Muscle of back (tissue), 13 donors: ENCODE results near the gene POLR2J2. TPM values are rescaled to one million over a fixed set of nuclear protein-coding genes. Genes with fewer than 3 reads are reported as not detected.
"Not testable (repeated sequence)": the region's sequence is repeated elsewhere in the genome, so short reads cannot be mapped to it uniquely, and the experiment has no call there.

Experiments used
- DNase-seq, 3 donors: peaks; one replicate each; pipeline versions ENCODE4 v3.0.0 to v3.0.0-alpha.2; 2013
- long read RNA-seq, 9 donors: transcript quantifications; one replicate each; lab custom pipeline, GENCODE V29; 2026
- polyA plus RNA-seq, 10 donors: library from polyadenylated mRNA; unstranded; fragments of 120-200 nt; gene quantifications; one replicate each; pipeline ENCODE4 v1.2.1, GENCODE V29; 2013; ENCODE audit not compliant: insufficient read length in 10 of 10

Gene POLR2J2
- 1 to 10 TPM in 8 of 10 donors, under 1 TPM in 1, not detected in 1; 0.54 to 4.3 (median 2.4) TPM for polyA plus RNA-seq
- long read RNA-seq, donor 1: 0 reads
- long read RNA-seq, donor 2, partial matches to known transcripts: 0 of 2 reads
- long read RNA-seq, donor 2, other reads (novel, unspliced or antisense): 0 of 2 reads
- long read RNA-seq, donor 3: 0 reads
- long read RNA-seq, donor 4: 0 reads
- long read RNA-seq, donor 5, partial matches to known transcripts: 0 of 1 reads
- long read RNA-seq, donor 5, other reads (novel, unspliced or antisense): 0 of 1 reads
- long read RNA-seq, donor 6, partial matches to known transcripts: 0 of 1 reads
- long read RNA-seq, donor 6, other reads (novel, unspliced or antisense): 0 of 1 reads
- long read RNA-seq, donor 7: 0 reads
- long read RNA-seq, donor 8: 0 reads
- long read RNA-seq, donor 9: 0 reads

- DNase-seq: peak in 1 of 3 donors; percentile 85
Observed at GRCh38 chr7:102671166-102671955, at the start of gene POLR2J2. Gene POLR2J2, minus strand, starts transcription at chr7:102671663. Its CDS starts 62 bp downstream, at chr7:102671601.

- DNase-seq: peak in 1 of 3 donors; percentile 16
Observed at GRCh38 chr7:102718491-102718890, 47.0 kb upstream of the POLR2J2 start.

- DNase-seq: peak in 1 of 3 donors; percentile 8
Observed at GRCh38 chr7:102715718-102716117, 44.3 kb upstream of the POLR2J2 start.

DNA sequence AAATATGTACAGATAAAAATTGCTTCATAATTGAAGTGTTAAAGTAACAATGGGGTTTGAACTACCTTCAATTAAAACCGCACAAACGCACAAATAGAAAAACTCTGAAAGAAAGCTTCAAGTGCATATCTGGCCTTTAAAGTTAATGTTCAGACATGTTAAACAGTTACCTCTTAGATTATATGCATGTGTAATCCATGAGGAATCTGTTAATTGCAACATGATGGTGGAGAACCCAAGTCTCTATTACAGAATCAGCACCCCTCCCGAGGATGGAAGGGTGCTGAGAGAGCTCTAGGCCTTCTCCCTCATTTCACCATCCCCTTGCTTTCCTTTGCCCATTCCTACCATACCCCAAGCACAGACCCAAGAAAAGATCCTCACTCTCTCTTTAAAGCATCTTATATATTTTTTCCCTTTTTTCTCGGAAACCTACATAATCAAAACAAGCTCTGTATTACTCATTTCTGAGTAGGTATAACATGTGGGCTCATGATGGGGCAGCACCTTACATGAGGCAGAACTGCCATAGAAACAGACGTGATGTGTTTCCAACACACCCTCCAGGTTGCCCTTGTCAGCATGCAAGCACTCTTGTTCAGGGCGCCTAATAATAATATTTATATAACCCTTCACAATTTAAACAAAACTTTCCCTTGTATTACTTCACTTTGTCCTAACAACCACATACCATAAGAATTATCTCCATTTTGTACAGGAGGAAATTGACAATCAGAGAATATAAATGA, 43.5 kb upstream of the POLR2J2 start:
- DNase-seq: not testable (repeated sequence)

- not testable (repeated sequence) for DNase-seq
Observed at GRCh38 chr7:102713691-102714080, 42.2 kb upstream of the POLR2J2 start.

GRCh38 chr7:102713011-102713690, 41.7 kb upstream of the POLR2J2 start:
- not testable (repeated sequence) for DNase-seq

DNA sequence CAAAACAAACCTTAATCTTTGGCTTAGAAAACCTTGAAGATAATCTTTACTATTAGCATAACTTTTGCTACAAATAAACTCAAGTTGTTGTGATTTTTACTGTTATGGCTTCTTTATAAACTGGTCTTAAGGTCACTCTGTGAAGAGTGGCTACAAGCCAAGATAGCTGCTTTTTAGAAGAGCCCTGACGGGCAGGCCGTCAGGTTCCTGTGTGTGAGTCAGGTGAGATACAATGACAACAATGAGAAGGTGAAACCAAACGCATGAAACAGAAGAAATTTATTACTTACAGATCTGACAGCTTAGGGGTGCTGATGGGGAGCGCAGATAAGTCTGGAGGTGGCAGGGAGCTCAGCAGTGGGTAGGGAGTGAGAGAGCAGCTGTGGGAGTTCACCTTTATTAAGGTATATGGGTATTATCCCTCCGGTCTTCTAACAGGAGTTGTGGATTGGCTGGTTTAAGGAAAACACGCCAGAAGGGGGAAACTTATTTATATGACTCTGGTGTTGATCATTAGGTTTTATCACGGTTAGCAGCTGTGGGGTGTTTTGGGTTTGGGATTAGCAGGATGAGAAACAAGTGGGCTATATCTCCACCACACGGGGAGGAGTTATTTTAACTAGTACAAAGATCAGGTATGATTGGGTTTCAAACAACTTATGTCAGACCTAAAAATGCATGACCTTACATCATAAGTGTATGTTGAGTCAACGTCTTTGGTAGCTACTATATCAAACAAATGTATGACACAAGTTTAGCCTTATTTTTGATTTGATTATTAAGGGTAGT, 27.7 kb upstream of the POLR2J2 start:
- not testable (repeated sequence) for DNase-seq

- not testable (repeated sequence) for DNase-seq
Observed at GRCh38 chr7:102697642-102698512, 26.4 kb upstream of the POLR2J2 start.

GRCh38 chr7:102696009-102696408, 24.5 kb upstream of the POLR2J2 start:
- not testable (repeated sequence) for DNase-seq

GRCh38 chr7:102695033-102695552, 23.6 kb upstream of the POLR2J2 start:
- not testable (repeated sequence) for DNase-seq

GRCh38 chr7:102694008-102694407, 22.5 kb upstream of the POLR2J2 start:
- DNase-seq: not testable (repeated sequence)

DNA sequence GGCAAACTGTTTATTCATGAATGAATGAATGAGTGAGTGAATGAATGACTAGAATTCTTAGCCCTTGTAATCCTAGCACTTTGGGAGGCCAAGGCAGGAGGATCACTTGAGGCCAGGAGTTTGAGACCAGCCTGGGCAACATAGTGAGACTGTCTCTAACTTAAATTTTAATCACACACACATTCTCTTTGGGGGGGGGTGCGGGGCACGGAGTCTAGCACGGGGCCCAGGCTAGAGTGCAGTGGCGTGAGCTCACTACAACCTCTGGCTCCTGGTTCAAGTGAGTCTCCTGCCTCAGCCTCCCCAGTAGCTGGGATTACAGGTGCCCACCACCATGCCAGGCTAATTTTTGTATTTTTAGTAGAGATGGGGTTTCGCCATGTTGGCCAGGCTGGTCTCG, 19.1 kb upstream of the POLR2J2 start:
- DNase-seq: not testable (repeated sequence)

DNA sequence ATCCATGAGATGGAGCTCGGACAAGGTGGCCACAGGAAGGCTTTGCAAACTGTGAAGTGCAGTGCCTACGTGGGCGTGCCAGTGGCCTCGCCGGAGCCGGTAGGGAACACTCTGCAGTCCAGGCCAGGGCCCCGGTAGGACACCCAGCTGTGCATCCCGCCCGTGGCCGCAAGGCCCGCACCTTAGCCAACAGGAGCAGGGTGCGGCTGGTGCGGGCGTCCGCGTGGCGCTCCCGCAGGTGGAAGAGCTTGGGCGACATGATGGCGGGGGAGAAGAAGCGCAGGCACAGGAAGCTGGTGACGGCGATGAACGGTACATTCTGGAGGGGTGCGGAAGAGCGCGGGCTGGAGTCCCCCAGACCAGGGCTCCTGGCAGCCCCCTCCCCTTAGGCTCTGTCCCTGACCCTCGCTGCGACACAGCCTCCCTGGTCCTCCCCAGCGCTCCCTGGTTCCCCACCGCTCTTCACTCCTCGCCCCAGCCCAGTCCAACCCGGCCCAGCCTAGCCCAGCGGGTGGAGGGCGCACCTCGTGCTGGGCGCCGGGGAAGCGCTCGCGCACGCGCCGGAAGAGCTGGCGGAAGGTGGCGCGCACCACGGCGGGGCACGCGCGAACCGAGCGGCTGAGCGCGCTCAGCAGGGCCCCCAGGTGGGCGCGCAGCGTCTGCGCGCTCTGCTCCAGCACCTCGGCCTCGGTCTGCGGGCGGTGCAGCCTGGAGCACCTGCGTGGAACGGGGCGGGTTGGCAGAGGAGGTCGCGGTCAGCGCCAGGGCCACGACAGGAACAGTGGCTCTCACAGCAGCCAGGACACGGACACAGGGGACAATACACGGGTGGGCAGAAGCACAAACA, 18.2 kb upstream of the POLR2J2 start:
- DNase-seq: not testable (repeated sequence)

DNA sequence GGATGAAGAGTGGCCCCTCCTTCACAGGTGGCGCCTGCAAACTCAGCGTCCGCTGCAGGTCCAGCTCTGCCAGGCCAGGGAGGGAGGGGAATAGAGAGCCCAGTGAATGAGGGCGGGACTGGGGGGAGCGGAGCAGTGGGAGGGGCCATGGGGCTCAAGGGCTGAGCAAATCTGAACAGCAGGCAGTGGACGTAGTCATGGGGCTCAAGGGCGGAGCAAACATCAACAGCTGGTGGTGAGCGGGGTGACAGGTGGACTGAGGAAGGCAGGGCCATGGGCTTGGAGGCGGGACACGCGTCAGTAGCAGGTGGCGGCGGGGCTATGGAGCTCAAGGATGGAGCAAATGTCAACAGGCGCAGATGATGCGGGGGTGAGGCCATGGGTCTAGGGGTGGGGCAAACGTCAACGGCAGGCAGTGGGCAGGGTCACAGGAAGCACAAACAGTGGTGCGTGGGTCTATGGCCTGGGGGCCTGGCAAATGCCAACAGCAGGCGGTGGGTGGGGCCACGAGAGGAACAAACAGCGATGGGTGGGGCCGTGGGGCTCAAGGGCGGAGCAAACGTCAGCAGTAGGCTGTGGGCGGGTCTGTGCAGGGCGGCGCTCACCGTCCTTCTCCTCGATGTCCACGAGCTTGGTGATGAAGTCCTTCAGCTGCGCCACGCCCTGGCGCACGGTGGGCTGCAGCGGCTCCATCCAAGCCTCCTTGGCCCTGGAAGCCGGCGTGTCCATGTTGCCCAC, 17.0 kb upstream of the POLR2J2 start:
- not testable (repeated sequence) for DNase-seq

DNA sequence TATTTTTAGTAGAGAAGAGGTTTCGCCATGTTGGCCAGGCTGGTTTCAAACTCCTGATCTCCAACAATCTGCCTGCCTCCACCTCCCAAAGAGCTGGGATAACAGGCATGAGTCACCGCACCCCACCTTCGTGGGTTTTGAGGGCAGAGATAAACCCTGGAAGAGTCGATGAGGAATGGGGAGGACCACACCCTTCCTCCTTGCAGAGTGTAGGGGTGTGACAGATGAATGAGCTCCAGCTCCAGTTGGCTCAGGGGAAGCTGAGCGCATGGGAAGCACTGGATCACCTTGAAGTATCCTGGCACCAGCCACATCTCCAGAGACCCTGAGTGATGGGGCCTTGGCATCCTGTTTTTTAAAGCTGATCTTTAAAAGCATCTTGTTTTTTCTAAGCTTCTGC, 11.1 kb upstream of the POLR2J2 start:
- not testable (repeated sequence) for DNase-seq

- not testable (repeated sequence) for DNase-seq
Observed at GRCh38 chr7:102680780-102681179, 9.3 kb upstream of the POLR2J2 start.

- DNase-seq: not testable (repeated sequence)
Observed at GRCh38 chr7:102675545-102675944, 4.1 kb upstream of the POLR2J2 start.
